ENCODE results near the gene CHST15.

- TF ChIP-seq CTCF (conservative IDR thresholded peaks at IDR 0.05; ENCODE audit: low read depth, low read length) (no peak), EZH2 (IDR thresholded peaks at IDR 0.05; ENCODE audit: low read length, unreplicated experiment) (no peak)
Observed at GRCh38 chr10:124070666-124071065, 22.7 kb downstream of the CHST15 start.

Data from PC-3 (cell line).